Astrocyte of the cerebellum (primary cell): ENCODE measurements around the gene MROH2A.

Experiments
- DNase-seq: peaks from one replicate; pipeline ENCODE4 v3.0.0-alpha.2; 2011; ENCODE audit warnings: low read depth
- H3K4me3 ChIP-seq: 2 replicates; pipeline ENCODE4 v1.5.1; 2011; ENCODE audit warnings: mild to moderate bottlenecking, low read depth, low read length, moderate library complexity
- CTCF ChIP-seq: IDR thresholded peaks from 2 replicates; pipeline ENCODE4 v1.5.1; 2012; ENCODE audit warnings: low read length, low read depth, moderate library complexity, mild to moderate bottlenecking; ENCODE audit errors: missing control alignments
- in situ Hi-C: cut with HindIII; loops from 2 replicates; pipeline ENCODE4 v1.10.0; 2017; ENCODE audit warnings: low sequenced_read_pairs

The MROH2A gene

GRCh38 chr2:233756429-233757081 lies 21.6 kb upstream of the MROH2A start:
- in situ Hi-C loops: no loop called here
- TF ChIP-seq CTCF: no peak
- no peak overlapping the region for H3K4me3 ChIP-seq
- DNase-seq: no peak

GRCh38 chr2:233758141-233758540 lies 20.0 kb upstream of the MROH2A start:
- no peak overlapping the region for H3K4me3 ChIP-seq
- no peak for DNase-seq
- in situ Hi-C loops: no loop called here
- no peak for TF ChIP-seq CTCF

- TF ChIP-seq CTCF: no peak
- in situ Hi-C loops: no loop called here
- DNase-seq: no peak
These were observed 19.3 kb upstream of the MROH2A start for GRCh38 chr2:233758849-233759248.

GRCh38 chr2:233760043-233760442 lies 18.1 kb upstream of the MROH2A start, which contains the start of gene UGT1A1:
TSS of gene UGT1A1 (plus strand) at chr2:233760270. CDS start at chr2:233760288, 18 bp downstream.
- H3K4me3 ChIP-seq: no peak within 1 kb of the TSS
- no peak for DNase-seq
- TF ChIP-seq CTCF: no peak
- in situ Hi-C loops: no loop called here

More at GRCh38 chr2:233758849-233759248, 19.3 kb upstream of the MROH2A start:
- H3K4me3 ChIP-seq: no peak overlapping the region

- DNase-seq: no peak
- TF ChIP-seq CTCF: no peak
- in situ Hi-C loops: no loop called here
- H3K4me3 ChIP-seq: no peak overlapping the region
These were observed 16.9 kb upstream of the MROH2A start for GRCh38 chr2:233761040-233761769.

GRCh38 chr2:233764264-233764663 lies 13.9 kb upstream of the MROH2A start:
- DNase-seq: no peak
- TF ChIP-seq CTCF: no peak
- H3K4me3 ChIP-seq: no peak overlapping the region
- in situ Hi-C loops: no loop called here
